Measurements from ENCODE around the gene RHCG. TPM values are rescaled to one million over a fixed set of nuclear protein-coding genes. Genes with fewer than 3 reads are reported as not detected.

Gene RHCG
- polyA plus RNA-seq, 1 experiment: not detected

DNA sequence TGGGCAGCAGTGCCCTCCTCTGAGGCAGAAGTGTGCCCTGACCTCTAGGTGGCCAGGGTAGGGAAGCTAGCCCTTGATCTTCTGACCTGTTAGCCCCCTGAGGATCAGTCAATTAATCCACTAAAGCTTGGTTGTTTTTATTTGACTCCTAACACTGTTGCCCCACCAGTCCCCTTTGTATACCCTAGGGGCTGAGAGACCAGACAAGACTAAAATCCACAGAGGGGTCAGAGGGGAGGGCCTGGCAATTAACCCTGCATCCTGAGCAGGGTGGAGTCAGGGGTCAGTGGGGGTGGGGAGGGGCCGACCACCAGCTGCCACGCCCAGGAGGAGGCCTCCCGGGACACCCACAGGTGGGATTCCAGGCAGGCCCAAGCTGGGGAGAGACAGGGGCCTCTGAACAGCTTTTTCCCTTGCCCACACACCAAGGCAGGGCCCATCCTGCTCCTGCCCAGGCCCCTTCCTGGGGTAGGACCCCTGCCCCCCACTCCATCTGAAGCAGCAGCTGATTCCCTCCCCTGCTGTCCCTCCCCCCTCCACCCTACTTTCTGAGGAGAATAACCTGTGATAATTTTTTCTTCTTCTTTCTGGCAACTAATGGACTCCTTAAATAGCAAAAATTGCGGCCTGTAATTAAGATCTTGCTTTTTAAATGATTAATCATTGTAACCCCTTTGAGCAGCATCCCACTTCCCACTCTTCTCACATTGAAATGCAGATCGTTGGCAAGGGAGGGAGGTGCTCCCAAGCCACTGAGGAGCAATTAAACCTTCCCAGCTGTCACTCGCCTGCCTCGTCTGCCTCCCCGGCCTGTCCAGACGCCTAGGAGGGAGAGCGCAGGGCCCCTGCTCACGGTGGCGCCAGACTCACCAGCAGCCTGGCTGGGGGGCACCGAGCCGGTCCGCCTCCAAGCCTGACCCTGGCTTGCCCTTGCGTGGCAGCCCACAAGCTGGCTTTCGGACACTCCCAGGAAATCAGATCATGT, 51.9 kb downstream of the RHCG start:
- CTCF ChIA-PET: interaction anchor here (0.6 to 1.9 kb wide), 3 partner anchors 11 to 28 kb away, joined by 3 to 6 read pairs (median 4); no protein-coding TSS in a partner anchor
- TF ChIP-seq CTCF (IDR thresholded peaks at IDR 0.05; ENCODE audit: low read depth, low read length): no peak
- no peak for DNase-seq (ENCODE audit: low read depth, low spot score)
- POLR2A ChIA-PET: no interaction called here
- H3K9me3 ChIP-seq (ENCODE audit: control insufficient read depth, insufficient read depth, low read length): no peaks in the 10 kb centered on the region; the same call in 1 of the 2 replicates
- H3K4me3 ChIP-seq (ENCODE audit: low read depth, low read length): no peak overlapping the region
- H3K27ac ChIP-seq (ENCODE audit: low read depth, low read length): no peak overlapping the region
- H3K27me3 ChIP-seq (ENCODE audit: control insufficient read depth, insufficient read depth, low read length): peaks cover 49% of the 10 kb centered on the region

- Histone ChIP-seq H3K27ac (ENCODE audit: low read depth, low read length) (no peak overlapping the region), H3K4me3 (ENCODE audit: low read depth, low read length) (no peak overlapping the region), H3K9me3 (ENCODE audit: control insufficient read depth, insufficient read depth, low read length) (no peaks in the 10 kb centered on the region; the same call in 1 of the 2 replicates), H3K27me3 (ENCODE audit: control insufficient read depth, insufficient read depth, low read length) (peaks cover 45% of the 10 kb centered on the region)
- no peak for TF ChIP-seq CTCF (IDR thresholded peaks at IDR 0.05; ENCODE audit: low read depth, low read length)
- CTCF ChIA-PET: interaction anchor here (0.6 to 1.9 kb wide), 5 partner anchors 10 to 85 kb away, joined by 3 to 12 read pairs (median 4); no protein-coding TSS in a partner anchor
- POLR2A ChIA-PET: no interaction called here
- DNase-seq (ENCODE audit: low read depth, low spot score): no peak
Measured at GRCh38 chr15:89443581-89443980, 52.8 kb downstream of the RHCG start.

GRCh38 chr15:89442671-89443307, 53.6 kb downstream of the RHCG start:
- Histone ChIP-seq H3K4me3 (ENCODE audit: low read depth, low read length) (no peak overlapping the region), H3K9me3 (ENCODE audit: control insufficient read depth, insufficient read depth, low read length) (no peaks in the 10 kb centered on the region; the same call in 1 of the 2 replicates), H3K27ac (ENCODE audit: low read depth, low read length) (no peak overlapping the region), H3K27me3 (ENCODE audit: control insufficient read depth, insufficient read depth, low read length) (peaks cover 43% of the 10 kb centered on the region)
- POLR2A ChIA-PET: no interaction called here
- peak; percentile 61 for TF ChIP-seq CTCF (IDR thresholded peaks at IDR 0.05; ENCODE audit: low read depth, low read length)
- no peak for DNase-seq (ENCODE audit: low read depth, low spot score)
- CTCF ChIA-PET: interaction anchor here (1.1 to 1.7 kb wide), 7 partner anchors 9 to 84 kb away, joined by 3 to 12 read pairs (median 4); no protein-coding TSS in a partner anchor

GRCh38 chr15:89442155-89442554, 54.2 kb downstream of the RHCG start:
- Histone ChIP-seq H3K4me3 (ENCODE audit: low read depth, low read length) (no peak overlapping the region), H3K27ac (ENCODE audit: low read depth, low read length) (no peak overlapping the region), H3K27me3 (ENCODE audit: control insufficient read depth, insufficient read depth, low read length) (peaks cover 41% of the 10 kb centered on the region), H3K9me3 (ENCODE audit: control insufficient read depth, insufficient read depth, low read length) (no peaks in the 10 kb centered on the region; the same call in 1 of the 2 replicates)
- DNase-seq (ENCODE audit: low read depth, low spot score): no peak
- POLR2A ChIA-PET: no interaction called here
- no peak for TF ChIP-seq CTCF (IDR thresholded peaks at IDR 0.05; ENCODE audit: low read depth, low read length)
- CTCF ChIA-PET: interaction anchor here (1.1 to 3.7 kb wide), 8 partner anchors 8 to 84 kb away, joined by 3 to 14 read pairs (median 4); no protein-coding TSS in a partner anchor
